ENCODE results near the gene MTX2.

Gene MTX2

DNA sequence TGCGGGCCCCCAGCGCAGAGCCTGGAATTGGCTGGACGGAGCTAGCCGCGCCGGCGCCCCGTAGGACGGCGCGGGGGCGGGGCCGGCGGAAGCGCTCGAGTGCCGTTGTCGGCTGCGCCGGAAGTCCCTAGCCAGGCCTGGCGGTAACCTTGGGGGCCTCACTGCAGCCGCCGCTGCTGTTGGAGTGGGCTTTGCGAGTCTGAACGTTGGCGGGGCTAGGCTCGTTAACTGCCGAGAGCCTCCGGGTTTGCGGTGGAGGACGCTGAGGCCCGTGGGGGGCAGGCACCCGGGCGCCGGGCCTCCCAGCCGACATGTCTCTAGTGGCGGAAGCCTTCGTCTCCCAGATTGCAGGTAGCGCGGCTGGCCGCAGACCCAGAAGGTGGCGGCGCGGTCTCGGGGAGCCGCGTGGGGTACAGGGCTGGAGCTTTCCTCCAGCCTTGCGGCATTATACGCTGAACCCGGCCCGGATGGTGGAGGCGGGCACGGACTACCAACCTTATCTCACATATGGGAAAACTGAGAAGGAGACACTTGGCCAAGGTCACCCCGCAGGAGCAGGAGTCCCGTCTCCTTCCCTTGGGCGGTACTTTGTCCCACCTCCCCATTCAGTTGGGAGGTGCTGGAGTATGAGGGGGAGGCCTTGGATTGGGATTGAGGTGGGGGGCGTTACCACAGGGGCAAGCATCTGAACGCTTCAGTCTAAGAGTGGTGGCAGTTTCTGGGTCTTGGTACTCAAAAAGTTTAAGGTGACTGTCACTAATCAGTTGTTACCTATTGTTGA, at the start of gene MTX2:
TSS of gene MTX2 (plus strand) at position 124 of the 781 bp plus-strand sequence. CDS start at position 312, 188 bp downstream.
- peak; percentile 91 for DNase-seq

DNA sequence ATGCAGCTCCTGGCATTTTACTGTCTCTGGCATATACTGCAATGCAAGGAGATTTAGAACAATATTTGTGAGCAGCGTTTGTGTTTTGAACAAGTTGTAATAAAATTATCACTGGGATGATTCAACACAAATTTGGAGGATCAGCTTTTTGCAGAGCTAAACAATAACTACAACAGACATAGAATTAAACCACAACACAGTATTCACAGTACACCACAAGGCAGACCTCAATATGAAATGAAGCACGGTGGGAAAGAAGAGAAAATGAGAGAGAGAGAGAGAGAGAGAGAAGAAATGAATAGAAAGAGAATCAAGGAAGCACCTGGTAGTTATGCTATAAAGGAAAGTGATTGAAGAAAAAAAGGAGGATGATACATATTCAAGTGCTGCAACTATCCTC, 41.4 kb upstream of the MTX2 start:
- no peak for DNase-seq

DNA sequence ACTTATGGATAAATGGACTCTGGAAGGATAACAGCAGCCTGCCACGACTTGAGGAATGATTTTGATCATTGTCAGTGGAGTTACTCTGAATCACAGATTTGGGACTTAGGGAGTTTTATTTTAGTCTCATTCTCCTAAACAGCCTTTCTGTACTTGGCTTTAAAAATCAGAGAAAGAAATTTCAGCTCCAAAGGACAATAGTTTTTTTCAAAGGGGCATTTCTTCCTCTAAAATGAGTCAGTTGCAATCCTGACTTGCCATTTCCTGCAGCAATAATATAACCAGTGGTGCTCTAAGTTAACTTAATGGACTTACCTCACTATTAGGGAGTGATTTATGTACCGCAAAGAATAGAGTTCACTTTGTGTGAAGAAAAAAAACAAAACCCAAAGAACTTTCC, 35.1 kb upstream of the MTX2 start:
- no peak for DNase-seq

DNA sequence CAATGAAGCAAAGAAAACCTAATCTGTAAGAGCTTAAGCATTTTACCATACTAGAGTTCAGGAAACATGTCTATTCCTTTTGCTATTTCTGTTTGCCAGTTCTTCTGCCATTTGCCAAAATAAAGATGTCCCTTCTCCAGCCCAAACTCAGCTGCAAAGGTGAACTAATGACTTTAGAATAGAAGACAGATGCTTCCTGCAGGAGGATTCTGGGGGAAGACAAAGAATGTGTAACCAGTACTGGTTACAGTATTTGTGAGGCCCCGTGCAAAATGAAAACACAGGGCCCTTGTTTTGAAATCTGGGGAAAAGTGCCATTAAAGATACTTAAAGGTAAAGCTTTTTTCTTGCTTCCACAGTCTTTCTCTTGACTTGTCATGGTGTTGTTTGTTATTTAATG, 34.3 kb upstream of the MTX2 start:
- no peak for DNase-seq

DNA sequence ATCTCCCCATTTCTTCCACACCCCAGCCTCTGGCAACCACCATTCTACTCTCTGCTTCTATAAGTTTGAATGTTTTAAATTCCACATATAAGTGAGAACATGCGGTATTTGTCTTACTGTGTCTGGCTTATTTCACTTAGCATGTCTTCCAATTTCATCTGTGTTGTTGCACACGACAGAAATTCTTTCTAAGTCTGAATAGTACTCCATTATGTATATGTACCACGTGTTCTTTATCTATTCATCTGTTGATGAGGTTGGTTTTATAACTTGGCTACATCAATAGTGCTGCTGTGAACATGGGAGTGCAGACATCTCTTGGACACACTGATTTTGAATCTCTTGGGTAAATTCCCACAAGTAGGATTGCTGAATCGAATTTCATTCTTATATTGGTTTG, 31.8 kb upstream of the MTX2 start:
- DNase-seq: no peak

DNA sequence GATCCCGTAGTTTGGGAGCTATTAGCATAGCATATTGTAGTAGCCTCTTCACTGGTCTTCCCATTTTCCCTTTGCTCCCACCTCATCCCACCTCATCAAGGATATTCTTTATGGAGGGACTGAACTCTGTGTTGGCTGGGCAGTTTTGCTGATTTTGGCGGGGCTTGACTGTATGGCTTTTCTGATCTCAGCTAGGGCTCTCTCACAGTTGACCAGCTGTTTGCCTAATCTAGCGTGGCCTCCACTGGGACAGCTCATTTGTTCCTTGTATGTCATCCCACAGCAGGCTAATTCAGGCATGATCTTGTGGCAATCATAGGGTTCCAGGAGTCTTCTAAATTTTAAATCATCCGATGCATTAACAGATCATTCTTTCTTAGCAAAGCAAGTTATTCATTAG, 30.2 kb upstream of the MTX2 start:
- DNase-seq: no peak

DNA sequence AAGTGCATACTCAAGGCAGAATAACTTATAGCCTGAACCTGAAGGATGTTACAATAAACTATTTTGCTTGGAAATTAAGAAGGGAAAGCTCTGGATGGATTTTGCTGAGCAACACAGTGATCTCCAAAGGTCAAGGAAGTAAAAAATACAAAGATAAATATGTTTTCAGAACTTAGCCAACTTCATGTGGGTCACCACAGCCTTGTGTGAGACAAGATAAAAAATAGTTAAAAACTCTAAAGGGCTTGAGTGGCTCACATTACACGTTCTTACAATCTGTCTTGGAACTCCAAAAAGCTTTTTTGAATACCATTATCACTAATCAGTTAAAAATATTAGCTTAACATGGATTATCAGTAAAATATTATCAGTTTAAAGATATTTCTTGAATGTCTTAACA, 28.9 kb upstream of the MTX2 start:
- DNase-seq: no peak

DNA sequence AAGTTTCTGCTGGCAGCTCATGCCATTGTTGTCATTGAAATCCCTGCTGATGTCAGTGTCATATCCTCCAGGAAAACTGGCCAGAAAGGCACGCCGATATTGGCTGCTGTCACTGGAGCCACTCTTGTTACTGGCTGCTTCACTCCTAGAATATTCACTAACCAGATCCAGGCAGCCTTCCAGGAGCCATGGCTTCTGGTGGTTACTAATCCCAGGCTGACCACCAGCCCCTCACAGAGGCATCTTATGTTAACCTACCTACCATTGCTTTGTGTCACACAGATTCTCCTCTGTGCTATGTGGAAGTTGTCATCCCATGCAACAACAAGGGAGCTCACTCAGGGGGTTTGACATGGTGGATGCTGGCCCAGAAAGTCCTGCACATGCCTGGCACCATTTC, 27.0 kb upstream of the MTX2 start:
- DNase-seq: no peak

DNA sequence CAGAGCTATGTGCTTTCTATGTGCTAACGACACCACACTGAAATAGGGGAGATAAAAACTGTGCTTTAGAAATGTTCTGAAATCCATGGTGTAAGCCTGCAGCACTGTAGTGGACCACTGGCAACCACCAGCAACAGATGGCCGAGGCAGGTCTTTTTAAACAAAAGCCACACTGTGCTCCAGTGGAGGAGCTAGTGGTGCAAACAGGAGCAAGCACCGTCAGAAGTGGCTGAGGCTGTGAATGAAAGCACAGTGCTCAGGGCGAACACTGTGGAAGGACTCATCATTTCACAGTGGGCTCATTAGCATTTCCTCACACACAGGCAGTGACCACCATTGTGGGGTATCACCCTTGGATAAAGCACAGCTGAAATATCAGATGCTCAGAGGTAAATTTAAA, 22.9 kb upstream of the MTX2 start:
- no peak for DNase-seq

DNA sequence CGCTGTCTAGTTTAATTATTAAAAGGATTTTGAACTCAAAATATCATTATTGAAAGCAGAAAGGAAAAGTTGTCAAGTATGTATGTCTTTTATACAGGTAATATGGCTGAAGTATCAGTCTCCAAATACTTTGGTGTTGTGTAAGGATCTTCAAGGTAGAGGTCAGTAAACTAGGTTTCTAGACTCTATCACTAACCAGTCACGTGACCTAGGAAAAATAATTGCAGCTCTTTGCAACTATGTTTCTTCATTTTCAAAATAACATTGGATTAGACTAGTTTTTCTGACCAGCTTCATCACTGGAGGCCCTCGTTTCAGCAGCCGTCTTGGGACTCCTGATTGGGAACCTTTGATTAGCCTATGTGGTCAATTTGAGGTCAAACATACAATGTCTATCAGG, 21.4 kb upstream of the MTX2 start:
- no peak for DNase-seq

DNA sequence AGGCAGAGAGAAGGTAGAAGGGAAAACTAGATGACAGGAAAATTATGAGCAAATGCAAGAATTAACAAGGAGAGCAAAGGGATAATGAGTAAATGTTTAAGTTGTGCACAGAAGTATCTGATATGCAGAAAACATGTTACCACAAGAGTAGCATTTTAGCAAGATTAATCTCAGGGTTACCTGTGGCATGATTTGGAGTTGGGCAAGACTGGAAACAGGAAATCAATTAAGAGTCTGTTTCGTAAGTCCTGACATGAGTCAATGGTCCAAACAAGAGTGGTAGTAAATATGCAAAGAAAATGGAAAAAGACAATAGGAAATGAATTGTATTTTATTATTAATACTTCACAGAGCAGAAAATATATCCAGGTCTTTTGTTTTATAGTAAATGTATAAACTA, 17.3 kb upstream of the MTX2 start:
- no peak for DNase-seq

DNA sequence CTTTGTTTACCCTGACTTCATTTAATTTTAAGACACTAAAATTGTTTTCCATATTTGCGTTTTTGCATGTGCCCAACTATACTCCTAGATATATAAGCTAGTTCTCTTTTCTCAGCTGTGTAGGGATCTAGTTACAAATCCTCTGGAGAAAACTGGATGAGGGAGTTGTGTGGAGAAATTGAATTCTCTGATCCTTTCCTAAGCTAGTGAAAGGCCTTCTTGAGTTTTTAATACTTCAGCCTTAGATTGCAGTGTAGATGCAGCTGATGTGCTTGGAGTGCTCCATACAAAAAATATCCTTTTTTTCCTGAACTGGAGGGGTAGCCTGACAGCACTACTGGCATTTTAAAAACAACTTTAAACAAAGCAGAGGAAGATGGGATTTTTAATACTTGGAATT, 8.6 kb upstream of the MTX2 start:
- no peak for DNase-seq

DNA sequence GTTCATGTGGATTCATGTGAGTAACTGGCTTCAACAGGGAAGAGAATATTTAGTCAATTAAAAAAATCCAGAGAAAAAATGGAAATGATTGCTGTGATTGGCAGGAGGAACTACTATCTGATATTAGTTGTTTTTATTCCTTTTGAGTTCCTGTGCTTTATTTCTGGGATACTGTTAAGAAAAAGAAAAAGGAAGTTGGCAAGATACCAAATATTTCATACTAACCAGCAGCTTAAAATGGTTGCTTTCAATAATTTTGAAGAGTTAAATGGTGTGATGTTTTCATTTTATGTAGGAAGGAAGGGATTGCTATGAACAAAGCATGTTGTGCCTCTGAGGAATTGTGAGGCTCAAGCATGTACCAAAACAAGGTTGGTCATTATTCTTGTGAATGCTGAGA, 8.1 kb upstream of the MTX2 start:
- DNase-seq: no peak

DNA sequence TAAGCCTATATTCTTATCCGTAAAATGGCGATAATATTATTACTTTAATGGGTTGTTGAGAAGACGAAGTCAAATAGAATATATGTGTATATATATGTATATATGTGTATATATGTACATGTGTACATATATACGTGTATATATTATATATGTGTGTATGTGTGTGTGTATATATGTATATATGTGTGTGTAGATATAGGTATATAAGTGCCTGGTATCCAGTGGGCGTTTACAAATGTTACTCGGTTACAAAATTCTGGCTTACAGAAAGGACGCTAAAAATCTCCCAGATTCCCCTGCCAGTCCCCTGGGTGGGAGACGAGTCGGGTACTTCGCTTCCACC, 295 bp upstream of the MTX2 start:
- DNase-seq: no peak

DNA sequence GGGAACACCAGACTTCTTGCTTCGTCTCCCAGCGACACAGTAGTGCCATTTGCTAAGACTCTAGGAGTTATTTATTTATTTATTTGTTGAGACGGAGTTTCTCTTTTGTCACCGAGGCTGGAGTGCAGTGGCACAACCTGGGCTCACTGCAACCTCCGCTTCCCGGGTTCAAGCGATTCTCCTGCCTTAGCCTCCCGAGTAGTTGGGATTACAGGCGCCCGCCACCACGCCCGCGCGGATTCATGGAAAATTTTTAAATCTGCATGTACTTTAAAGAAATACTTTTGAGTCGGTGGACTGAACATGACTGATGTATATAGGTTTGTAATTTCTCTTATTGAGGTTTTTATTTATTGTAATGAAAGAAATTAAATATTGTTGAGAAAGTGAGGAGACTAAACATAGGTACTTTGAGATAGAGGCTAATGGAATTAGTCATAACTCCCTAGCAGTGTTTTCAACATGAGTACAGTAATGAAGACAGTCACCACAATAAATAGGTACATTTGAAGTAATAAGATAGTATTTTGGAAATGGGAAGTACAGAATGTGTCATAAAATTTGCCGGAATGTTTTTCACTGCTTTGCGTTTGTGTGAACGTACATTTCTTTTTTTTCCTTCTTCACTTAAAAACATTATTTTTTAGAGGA, 983 bp downstream of the MTX2 start:
- no peak for DNase-seq

DNA sequence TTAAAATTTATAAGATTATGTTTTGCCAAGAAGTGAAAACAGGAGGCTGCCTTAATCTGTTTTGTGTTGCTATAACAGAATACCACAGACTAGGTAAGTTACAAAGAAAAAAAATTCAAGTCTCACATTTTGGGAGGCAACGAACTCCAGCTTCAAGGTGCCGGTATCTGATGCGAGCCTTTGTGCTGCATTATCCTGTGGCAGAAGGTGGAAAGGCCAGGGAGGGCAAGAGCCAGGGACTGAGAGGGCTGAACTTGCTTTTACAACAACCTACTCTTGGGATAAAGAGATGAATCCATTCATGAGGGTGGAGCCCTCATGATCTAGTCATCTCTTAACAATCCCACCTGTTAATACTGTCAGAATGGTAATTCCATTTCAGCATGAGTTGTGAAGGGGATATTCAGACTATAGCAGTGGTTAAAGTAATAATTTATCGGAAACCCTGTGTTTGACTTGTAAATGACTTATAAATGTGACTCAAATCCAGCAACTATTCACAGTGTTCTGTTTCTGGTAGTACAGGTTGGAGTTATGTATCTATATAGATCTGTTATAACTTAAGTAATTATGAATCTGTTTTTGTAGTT, 3.7 kb downstream of the MTX2 start:
- no peak for DNase-seq

DNA sequence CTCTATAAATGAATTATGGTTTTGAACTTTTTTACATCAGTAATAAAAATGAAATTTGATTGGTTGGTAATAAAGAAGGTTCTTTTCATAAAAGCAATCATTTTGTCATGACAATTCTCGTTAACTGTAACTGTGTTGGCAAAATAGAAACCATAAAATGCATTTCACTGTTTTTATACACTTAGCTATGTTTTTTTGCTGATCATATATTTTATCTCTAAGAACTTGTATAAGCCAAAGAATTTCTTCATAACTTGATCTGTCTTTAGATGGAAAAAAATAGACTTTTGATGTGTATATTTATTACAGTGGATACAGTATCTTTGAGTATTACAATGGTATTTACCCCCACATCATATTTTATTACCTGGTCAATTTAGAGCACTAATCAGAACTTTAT, 9.7 kb downstream of the MTX2 start:
- DNase-seq: no peak

DNA sequence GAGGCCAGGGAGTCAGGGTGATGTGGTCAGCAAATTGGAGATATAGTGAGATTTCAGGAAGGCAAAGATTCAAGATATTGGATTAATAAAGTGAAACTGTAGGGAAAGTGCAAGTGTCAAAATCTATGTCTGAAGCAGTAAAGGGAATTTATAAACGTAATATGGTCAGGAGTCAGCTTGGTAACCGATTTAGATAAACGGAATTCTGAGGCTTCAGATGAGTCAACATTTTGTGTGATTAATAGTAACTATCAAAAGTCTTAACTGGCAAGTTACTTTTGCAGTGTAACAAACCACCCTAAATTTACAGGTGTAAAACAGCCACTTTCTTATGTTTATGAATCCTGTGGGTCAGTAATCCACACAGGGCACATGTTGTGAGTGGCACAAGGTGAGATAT, 10.9 kb downstream of the MTX2 start:
- no peak for DNase-seq

DNA sequence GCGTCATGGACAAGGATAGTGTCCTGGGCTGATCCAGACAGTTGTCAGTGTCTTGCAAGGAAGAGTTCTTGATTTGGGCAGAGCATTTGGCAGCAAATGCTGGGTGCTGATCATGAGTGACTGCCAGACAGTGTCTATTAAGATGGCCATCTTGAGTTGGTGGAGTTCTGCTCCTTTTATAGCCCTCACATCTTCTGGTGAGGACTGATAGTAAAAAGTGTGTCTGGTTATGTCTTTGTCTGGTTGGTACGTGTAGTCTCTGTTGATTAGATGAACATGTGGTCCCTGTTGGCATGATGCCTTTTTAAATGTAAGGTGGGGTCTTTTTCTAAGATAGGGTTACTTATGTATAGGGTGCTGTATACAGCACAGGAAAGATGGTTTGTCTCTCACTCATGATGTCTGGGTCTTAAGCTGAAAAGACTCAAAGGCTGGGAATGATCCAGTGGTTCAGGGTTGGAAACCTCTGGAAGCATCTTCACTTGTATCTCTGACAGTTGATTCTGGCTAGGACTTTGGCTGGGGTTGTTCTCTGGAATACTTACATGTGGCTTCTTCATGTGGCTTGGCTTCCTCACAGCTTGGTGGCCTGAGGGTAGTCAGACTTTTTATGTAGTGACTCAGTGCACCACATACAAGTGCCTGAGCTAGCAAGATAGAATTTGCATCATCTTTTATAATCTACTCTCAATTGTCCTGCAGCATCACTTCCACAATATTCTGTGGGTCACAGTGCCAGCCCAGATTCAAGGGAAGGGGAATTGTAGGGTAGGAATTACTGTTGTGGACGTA, 11.8 kb downstream of the MTX2 start:
- no peak for DNase-seq

DNA sequence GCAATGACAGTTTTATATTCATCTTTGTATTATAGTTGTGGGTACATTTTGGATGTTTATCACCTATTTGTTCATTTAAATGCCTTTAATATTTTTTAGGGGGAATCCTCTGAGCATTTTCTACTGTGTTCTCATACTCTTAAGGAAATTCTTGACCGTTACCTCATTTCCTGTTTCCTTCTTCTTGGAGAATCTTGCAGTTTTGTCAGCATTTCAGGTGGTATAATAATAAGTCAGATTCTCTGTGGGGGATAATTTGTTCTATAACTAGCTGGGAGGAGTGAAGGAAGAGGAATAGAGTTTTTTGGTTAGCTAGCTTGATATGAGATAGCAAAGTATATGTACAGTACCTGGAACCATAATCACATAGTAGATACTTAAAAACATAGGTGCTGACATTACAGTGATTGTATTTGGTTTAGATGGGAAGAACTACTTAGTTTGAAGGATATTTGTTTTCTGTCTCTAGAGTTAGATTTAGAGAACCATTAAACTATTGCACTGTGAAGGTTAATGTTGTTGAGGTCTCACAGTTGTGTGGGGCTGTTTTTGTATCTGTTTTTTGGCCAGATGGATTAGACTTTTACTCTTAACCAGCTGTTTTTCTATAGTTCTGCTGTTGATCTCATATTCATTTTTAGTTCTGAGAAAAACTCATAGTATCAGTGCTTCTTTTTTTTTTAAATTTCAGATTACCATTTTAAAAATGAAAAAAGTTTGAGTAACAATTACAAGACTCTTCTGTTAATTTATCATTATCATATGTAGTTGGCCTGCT, 14.2 kb downstream of the MTX2 start:
- no peak for DNase-seq

DNA sequence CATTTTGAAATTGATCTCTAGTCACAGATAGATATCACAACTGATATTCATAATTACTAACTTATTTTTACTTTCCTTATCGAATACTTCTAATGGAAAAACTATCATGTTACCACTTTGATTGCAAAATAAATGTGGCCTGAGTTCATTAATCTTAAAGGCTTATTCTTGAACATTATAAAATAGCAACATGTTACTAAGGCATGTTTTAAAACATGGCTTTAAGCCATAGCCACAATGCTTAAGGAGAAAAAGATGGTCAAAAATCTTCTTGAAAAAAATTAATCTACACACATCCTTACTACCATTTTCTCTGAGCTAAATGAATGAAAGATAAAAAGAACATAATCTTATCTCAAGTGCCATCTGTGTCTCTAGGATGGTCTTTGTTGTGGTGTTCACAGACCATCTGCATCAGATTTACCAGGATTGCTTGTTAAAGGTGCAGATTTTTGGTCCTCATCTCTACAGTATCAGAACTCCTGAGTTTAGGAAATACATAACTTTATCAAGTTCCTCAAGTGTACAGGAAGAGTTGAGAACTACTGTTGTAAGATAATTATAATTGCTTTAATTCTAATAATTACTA, 15.3 kb downstream of the MTX2 start:
- DNase-seq: no peak

DNA sequence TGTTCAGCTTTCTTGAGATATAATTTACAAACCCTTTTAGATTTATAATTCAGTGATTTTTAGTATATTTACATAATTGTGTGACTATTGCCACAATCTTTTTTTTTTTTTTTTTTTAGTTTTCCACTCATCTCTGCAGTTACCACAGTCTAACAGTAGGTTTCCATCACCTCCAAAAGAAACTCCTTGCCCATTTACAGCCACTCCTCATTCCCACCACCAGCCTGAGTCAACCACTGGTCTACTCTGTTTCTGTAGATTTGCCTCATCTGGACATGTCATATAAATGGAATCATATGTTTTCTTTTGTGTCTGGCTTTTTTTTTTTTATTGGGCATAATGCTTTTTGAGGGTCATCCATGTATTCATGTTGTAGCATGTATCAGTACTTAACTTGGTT, 16.1 kb downstream of the MTX2 start:
- DNase-seq: no peak

DNA sequence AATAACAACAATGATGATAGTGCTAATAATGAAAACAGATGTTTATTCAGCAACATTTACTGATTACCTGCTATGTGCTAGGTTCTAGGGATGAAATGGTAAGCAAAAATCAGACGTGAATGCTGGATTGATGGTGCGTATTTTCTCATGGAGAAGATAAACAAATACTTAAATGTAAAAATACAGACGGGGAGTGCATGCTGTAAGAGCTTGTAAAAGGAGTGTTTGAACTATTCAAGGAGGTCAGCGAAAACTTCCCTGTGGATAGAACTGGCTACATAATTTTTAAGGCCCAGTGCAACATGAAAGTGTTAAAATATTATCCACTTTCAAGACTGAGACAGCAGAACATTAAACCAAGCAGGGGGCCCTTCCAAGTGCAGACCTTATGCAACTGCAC, 22.1 kb downstream of the MTX2 start:
- no peak for DNase-seq
